HCT116 (cell line): ENCODE data around the gene VTI1A. TPM values are rescaled to one million over a fixed set of nuclear protein-coding genes. Genes with fewer than 3 reads are reported as not detected.

Source experiments
- ATAC-seq: fragments of 200-7000 bp; cut with Tn5 transposase; 2 replicates; pipeline ENCODE4 v1.9.1; 2020; ENCODE audit warnings: mild to moderate bottlenecking, moderate library complexity
- BruUV-seq: library from RNA; stranded (reverse); fragments of 400-500 nt; replicated peaks from 2 replicates; lab custom pipeline; 2021; lab: Mats Ljungman, UMichigan
- CTCF ChIA-PET: fragments of 300-600 bp; sonication (Branson Sonifier 250); formaldehyde crosslinking; loops from one replicate; lab custom pipeline; 2021; ENCODE audit warnings: antibody characterized with exemption; lab: Charles Lee
- POLR2A ChIA-PET: fragments of 300-600, 350-600 bp; sonication (Branson Sonifier 250); formaldehyde crosslinking; loops from one replicate; lab custom pipeline; 2021; ENCODE audit warnings: antibody characterized with exemption; lab: Charles Lee
- RAD21 ChIA-PET, 2 experiments: fragments of 300-600 bp; sonication (Branson Sonifier 250); formaldehyde crosslinking; loops; one replicate each; lab custom pipeline; 2023; ENCODE audit warnings: low total read pairs in 2 of 2; ENCODE audit not compliant: uncharacterized antibody in 2 of 2, unreplicated experiment in 2 of 2, low non-redundant PET in 1 of 2; lab: Charles Lee
- DNase-seq: peaks from one replicate; pipeline ENCODE4 v3.0.0-alpha.2; 2010; ENCODE audit warnings: low read depth, low spot score
- H2AFZ ChIP-seq: fragments of 200-600 bp; shearing (Covaris generic), sonication (generic); 2 replicates; pipeline ENCODE4 v1.6.1; 2017; ENCODE audit warnings: low read depth, mixed run types, mixed read lengths, antibody characterized with exemption, low read length; ENCODE audit not compliant: poor library complexity, severe bottlenecking
- H3K27ac ChIP-seq: 2 replicates; pipeline ENCODE4 v1.5.1; 2012; ENCODE audit warnings: low read depth, low read length
- H3K27me3 ChIP-seq: fragments of 200-600 bp; sonication (generic); 2 replicates; pipeline ENCODE4 v1.6.1; 2016; ENCODE audit warnings: mixed run types, low read length, mixed read lengths; ENCODE audit not compliant: insufficient read depth
- H3K36me3 ChIP-seq, 2 experiments: fragments of 200-500 bp in 1 of 2; fragments of 200-600 bp in 1 of 2; sonication (Bioruptor generic) in 1 of 2; sonication (generic) in 1 of 2; 2 replicates each; pipeline versions ENCODE4 v1.5.1 to v1.6.1; 2014 to 2016; ENCODE audit warnings: low read length in 2 of 2, inconsistent platforms in 1 of 2, mixed read lengths in 1 of 2, mixed run types in 1 of 2; ENCODE audit not compliant: insufficient read depth in 2 of 2, control insufficient read depth in 1 of 2
- H3K4me1 ChIP-seq, 2 experiments: fragments of 200-600 bp in 1 of 2; sonication (generic) in 1 of 2; 2 replicates each; pipeline versions ENCODE4 v1.5.1 to v1.6.1; 2012 to 2017; ENCODE audit warnings: low read length in 2 of 2, inconsistent platforms in 1 of 2, mild to moderate bottlenecking in 1 of 2, mixed read lengths in 1 of 2, mixed run types in 1 of 2, moderate library complexity in 1 of 2; ENCODE audit not compliant: insufficient read depth in 2 of 2, control insufficient read depth in 1 of 2
- H3K4me2 ChIP-seq: fragments of 200-600 bp; sonication (generic); 2 replicates; pipeline ENCODE4 v1.6.1; 2017; ENCODE audit warnings: mixed run types, low read length, mixed read lengths
- H3K4me3 ChIP-seq, 2 experiments: fragments of 200-600 bp in 1 of 2; sonication (generic) in 1 of 2; replicated peaks in 1 of 2; 2 replicates each; pipeline ENCODE4 v1.5.1; 2011 to 2016; ENCODE audit warnings: low read length in 2 of 2, control low read depth in 1 of 2, low read depth in 1 of 2, mild to moderate bottlenecking in 1 of 2, mixed read lengths in 1 of 2, mixed run types in 1 of 2
- H3K79me2 ChIP-seq: fragments of 200-600 bp; sonication (generic); 2 replicates; pipeline ENCODE4 v1.6.1; 2017; ENCODE audit warnings: mild to moderate bottlenecking, mixed run types, low read length, moderate library complexity, mixed read lengths; ENCODE audit not compliant: insufficient read depth
- H3K9ac ChIP-seq: fragments of 200-600 bp; sonication (generic); 2 replicates; pipeline ENCODE4 v1.6.1; 2016; ENCODE audit warnings: low read length, mixed read lengths
- H3K9me2 ChIP-seq: fragments of 200-600 bp; sonication (generic), shearing (Covaris generic); 2 replicates; pipeline ENCODE4 v1.6.1; 2017; ENCODE audit warnings: mixed run types, mild to moderate bottlenecking, moderate library complexity; ENCODE audit not compliant: insufficient read depth
- H3K9me3 ChIP-seq, 2 experiments: fragments of 200-500 bp in 1 of 2; fragments of 200-600 bp in 1 of 2; sonication (Bioruptor generic) in 1 of 2; sonication (generic) in 1 of 2; 2 replicates each; pipeline ENCODE4 v1.6.1; 2014 to 2017; ENCODE audit warnings: low read length in 2 of 2, mixed read lengths in 2 of 2, inconsistent platforms in 1 of 2, low read depth in 1 of 2, mild to moderate bottlenecking in 1 of 2, mixed run types in 1 of 2, moderate library complexity in 1 of 2; ENCODE audit not compliant: control insufficient read depth in 1 of 2, insufficient read depth in 1 of 2
- H4K20me1 ChIP-seq: fragments of 200-600 bp; sonication (generic), shearing (Covaris generic); 2 replicates; pipeline ENCODE4 v1.6.1; 2017; ENCODE audit warnings: mixed run types, mild to moderate bottlenecking, moderate library complexity; ENCODE audit not compliant: insufficient read depth
- CBX3 ChIP-seq: IDR thresholded peaks from 2 replicates; pipeline ENCODE4 v1.6.1; 2012; ENCODE audit warnings: low read depth
- CEBPB ChIP-seq: IDR thresholded peaks from 2 replicates; pipeline ENCODE4 v1.6.1; 2012; ENCODE audit warnings: low read depth
- CTCF ChIP-seq, 3 experiments: fragments of 200-600 bp in 1 of 3; sonication (generic) in 1 of 3; IDR thresholded peaks in 2 of 3; conservative IDR thresholded peaks in 1 of 3; 2 replicates each; pipeline ENCODE4 v1.5.1; 2012 to 2017; ENCODE audit warnings: low read depth in 2 of 3, low read length in 2 of 3, antibody characterized with exemption in 1 of 3, borderline replicate concordance in 1 of 3, control low read depth in 1 of 3, mild to moderate bottlenecking in 1 of 3, mixed read lengths in 1 of 3, mixed run types in 1 of 3, moderate library complexity in 1 of 3; ENCODE audit not compliant: insufficient read depth in 1 of 3
- EGR1 ChIP-seq: IDR thresholded peaks from 2 replicates; pipeline ENCODE4 v1.6.1; 2012; ENCODE audit warnings: low read depth
- ELF1 ChIP-seq: IDR thresholded peaks from 2 replicates; pipeline ENCODE4 v1.6.1; 2012; ENCODE audit warnings: low read depth, borderline replicate concordance
- EZH2 ChIP-seq: fragments of 200-600 bp; sonication (generic); IDR thresholded peaks from 2 replicates; pipeline ENCODE4 v1.6.1; 2017; ENCODE audit warnings: antibody characterized with exemption, mixed run types
- EZH2phosphoT487 ChIP-seq: fragments of 200-600 bp; IDR thresholded peaks from 2 replicates; pipeline ENCODE4 v1.6.1; 2018; ENCODE audit warnings: antibody characterized with exemption, borderline replicate concordance
- FOSL1 ChIP-seq: IDR thresholded peaks from 2 replicates; pipeline ENCODE4 v1.6.1; 2012; ENCODE audit warnings: low read depth
- POLR2A ChIP-seq: IDR thresholded peaks from 2 replicates; pipeline ENCODE4 v1.7.0; 2011; ENCODE audit warnings: borderline replicate concordance; ENCODE audit not compliant: insufficient read depth, insufficient read length; ENCODE audit errors: extremely low read depth
- POLR2AphosphoS5 ChIP-seq: IDR thresholded peaks from 2 replicates; pipeline ENCODE4 v1.6.1; 2011; ENCODE audit warnings: mild to moderate bottlenecking, low read depth, low read length, moderate library complexity
- RAD21 ChIP-seq: IDR thresholded peaks from 2 replicates; pipeline ENCODE4 v1.6.1; 2012; ENCODE audit warnings: low read depth, mild to moderate bottlenecking
- SIN3A ChIP-seq: IDR thresholded peaks from 2 replicates; pipeline ENCODE4 v1.6.1; 2012; ENCODE audit warnings: low read depth
- SP1 ChIP-seq: IDR thresholded peaks from 2 replicates; pipeline ENCODE4 v1.6.1; 2012; ENCODE audit warnings: low read depth
- YY1 ChIP-seq: IDR thresholded peaks from 2 replicates; pipeline ENCODE4 v1.6.1; 2011; ENCODE audit warnings: low read length, low read depth, moderate library complexity, mild to moderate bottlenecking; ENCODE audit not compliant: insufficient replicate concordance; ENCODE audit errors: extremely low read depth
- ZBTB33 ChIP-seq: IDR thresholded peaks from 2 replicates; pipeline ENCODE4 v1.6.1; 2011; ENCODE audit warnings: mild to moderate bottlenecking, low read length, moderate library complexity; ENCODE audit not compliant: insufficient replicate concordance; ENCODE audit errors: extremely low read depth
- intact Hi-C: fragments of 100-400 bp; cut with micrococcal nuclease; formaldehyde crosslinking; loops from 2 replicates; pipeline ENCODE4 v1.10.0; 2022
- total RNA-seq: library from RNA; stranded (reverse); gene quantifications from one replicate; pipeline ENCODE4 v1.2.1, GENCODE V29; 2021; ENCODE audit not compliant: unreplicated experiment
- TF ChIP-seq, protein P1 (sequence below): IDR thresholded peaks from 2 replicates; pipeline ENCODE4 v1.6.1; 2012

Gene VTI1A
- total RNA-seq, 1 experiment from 2014 or later: 80.7 TPM

DNA sequence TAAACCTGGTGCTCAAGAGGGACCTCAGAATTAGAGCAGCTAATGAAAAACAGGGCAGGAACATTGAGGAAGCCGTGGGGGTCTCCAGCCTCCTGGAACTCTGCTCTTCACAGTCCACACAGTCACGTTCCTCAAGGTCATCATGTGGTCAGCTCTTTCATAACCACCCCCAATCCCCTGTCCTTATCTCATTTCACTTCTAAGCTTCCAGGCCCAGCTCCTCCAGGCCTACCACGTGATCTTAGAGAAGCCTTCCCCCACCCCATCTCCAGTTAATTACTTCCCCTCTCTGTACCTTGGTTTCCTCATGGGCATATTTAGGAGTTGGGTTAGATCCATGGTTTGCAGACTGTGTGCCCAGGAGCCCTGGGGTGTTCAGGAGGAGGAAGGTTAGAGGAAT is 396.6 kb downstream of the VTI1A start:
- ChIA-PET POLR2A (no interaction called here), RAD21 (no interaction called here), CTCF (no interaction called here)
- ATAC-seq (no peak), DNase-seq (no peak)
- BruUV-seq: no TSS peak
- no peak overlapping the region for H2AFZ ChIP-seq
- no peak overlapping the region for H3K4me3 ChIP-seq
- H4K20me1 ChIP-seq: no peaks in the 10 kb centered on the region
- H3K9me3 ChIP-seq: no peaks in the 10 kb centered on the region
- no peaks in the 10 kb centered on the region for H3K9me2 ChIP-seq
- H3K36me3 ChIP-seq: no peaks in the 10 kb centered on the region
- no peak overlapping the region for H3K27ac ChIP-seq
- H3K9ac ChIP-seq: no peak overlapping the region
- no peaks in the 10 kb centered on the region for H3K27me3 ChIP-seq
- intact Hi-C loops: no loop called here
- H3K79me2 ChIP-seq: no peaks in the 10 kb centered on the region
- no peak overlapping the region for H3K4me2 ChIP-seq
- H3K4me1 ChIP-seq: peaks cover 0 to 8% of the 10 kb centered on the region in 2 experiments; a peak in 1 of 4 replicates
- TF ChIP-seq CBX3 (no peak), FOSL1 (no peak)

GRCh38 chr10:112844681-112845544 is 397.9 kb downstream of the VTI1A start:
- peaks cover 4 to 14% of the 10 kb centered on the region in 2 experiments; a peak in 3 of 4 replicates for H3K4me1 ChIP-seq
- no peaks in the 10 kb centered on the region for H4K20me1 ChIP-seq
- no peak overlapping the region for H3K4me3 ChIP-seq
- no TSS peak for BruUV-seq
- ChIA-PET CTCF (no interaction called here), POLR2A (no interaction called here), RAD21 (no interaction called here)
- no peak overlapping the region for H3K4me2 ChIP-seq
- no peak for TF ChIP-seq CEBPB
- no peak for TF ChIP-seq CBX3
- no peak for TF ChIP-seq EZH2
- TF ChIP-seq, protein P1, sequence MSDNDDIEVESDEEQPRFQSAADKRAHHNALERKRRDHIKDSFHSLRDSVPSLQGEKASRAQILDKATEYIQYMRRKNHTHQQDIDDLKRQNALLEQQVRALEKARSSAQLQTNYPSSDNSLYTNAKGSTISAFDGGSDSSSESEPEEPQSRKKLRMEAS: no peak
- no peak for TF ChIP-seq EGR1
- no peak for TF ChIP-seq EZH2phosphoT487
- no peak for TF ChIP-seq SP1
- TF ChIP-seq YY1: no peak
- TF ChIP-seq RAD21: no peak
- TF ChIP-seq POLR2AphosphoS5: no peak
- TF ChIP-seq POLR2A: no peak
- TF ChIP-seq CTCF (IDR thresholded peaks at IDR 0.05 in 2 of 3, conservative IDR thresholded peaks at IDR 0.05 in 1 of 3; ENCODE audit: borderline replicate concordance in 1 of 3, insufficient read depth in 1 of 3, low read depth in 2 of 3, low read length in 2 of 3): no peak
- no peak for TF ChIP-seq SIN3A
- no peak for TF ChIP-seq ELF1
- no peak for TF ChIP-seq FOSL1
- TF ChIP-seq ZBTB33: no peak
- H3K27ac ChIP-seq: no peak overlapping the region
- H2AFZ ChIP-seq: no peak overlapping the region
- no peaks in the 10 kb centered on the region for H3K9me2 ChIP-seq
- intact Hi-C loops: no loop called here
- no peaks in the 10 kb centered on the region for H3K79me2 ChIP-seq
- H3K9ac ChIP-seq: no peak overlapping the region
- H3K27me3 ChIP-seq: no peaks in the 10 kb centered on the region
- no peaks in the 10 kb centered on the region for H3K36me3 ChIP-seq
- DNase-seq: no peak
- no peak for ATAC-seq
- no peaks in the 10 kb centered on the region for H3K9me3 ChIP-seq
